Natural killer cell treated with Interleukin-12 subunit alpha and Interleukin-12 subunit beta and Interleukin-15 and Interleukin-18, amount 100 ng/mL, for 72 hours (primary cell): ENCODE results near the gene GYG2. TPM values are rescaled to one million over a fixed set of nuclear protein-coding genes. Genes with fewer than 3 reads are reported as not detected.
"Not testable (repeated sequence)": the region's sequence is repeated elsewhere in the genome, so short reads cannot be mapped to it uniquely, and the experiment has no call there.

Experiments used
- ATAC-seq, 2 donors: fragments of 150-1000 bp; cut with Tn5 transposase in 1 of 2; sonication (Bioruptor Pico), chemical (Tn5 transposase) in 1 of 2; 2 replicates each; pipeline ENCODE4 v1.10.0; 2021
- DNase-seq: peaks from one replicate; pipeline ENCODE4 v3.0.0; 2022; ENCODE audit warnings: low spot score
- H3K27ac Mint-ChIP-seq, 2 donors: 1 replicate in 1 of 2; 2 replicates in 1 of 2; pipeline ENCODE4 v1.8.0; 2022; ENCODE audit warnings: mixed read lengths in 2 of 2, mild to moderate bottlenecking in 1 of 2, moderate library complexity in 1 of 2
- H3K27me3 Mint-ChIP-seq, 2 donors: 1 replicate in 1 of 2; 2 replicates in 1 of 2; pipeline ENCODE4 v1.8.0; 2022; ENCODE audit warnings: mixed read lengths in 2 of 2
- H3K36me3 Mint-ChIP-seq: one replicate; pipeline ENCODE4 v1.8.0; 2022; ENCODE audit warnings: mixed read lengths
- H3K4me1 Mint-ChIP-seq, 2 donors: 1 replicate in 1 of 2; 2 replicates in 1 of 2; pipeline ENCODE4 v1.8.0; 2022; ENCODE audit warnings: low read depth in 2 of 2, mixed read lengths in 2 of 2, mild to moderate bottlenecking in 1 of 2
- H3K4me3 Mint-ChIP-seq: one replicate; pipeline ENCODE4 v1.8.0; 2022; ENCODE audit warnings: mixed read lengths
- H3K9me3 Mint-ChIP-seq: 2 replicates; pipeline ENCODE4 v1.8.0; 2022; ENCODE audit warnings: mixed read lengths
- total RNA-seq, 2 donors: library from RNA; stranded (reverse); gene quantifications; one replicate each; pipeline ENCODE4 v1.2.3, GENCODE V29; 2022

The GYG2 gene
- total RNA-seq, 2 donors from 2014 or later: not detected

- no peaks in the 10 kb centered on the region for H3K9me3 Mint-ChIP-seq
- H3K27ac Mint-ChIP-seq: no peak overlapping the region
- ATAC-seq (no peak), DNase-seq (no peak)
- H3K4me3 Mint-ChIP-seq: no peak overlapping the region
- H3K27me3 Mint-ChIP-seq: no peaks in the 10 kb centered on the region
- H3K36me3 Mint-ChIP-seq: peaks cover 6% of the 10 kb centered on the region
- peaks cover 3 to 6% of the 10 kb centered on the region in 2 donors for H3K4me1 Mint-ChIP-seq
Measured at GRCh38 chrX:2913118-2913517, 84.4 kb downstream of the GYG2 start.

DNA sequence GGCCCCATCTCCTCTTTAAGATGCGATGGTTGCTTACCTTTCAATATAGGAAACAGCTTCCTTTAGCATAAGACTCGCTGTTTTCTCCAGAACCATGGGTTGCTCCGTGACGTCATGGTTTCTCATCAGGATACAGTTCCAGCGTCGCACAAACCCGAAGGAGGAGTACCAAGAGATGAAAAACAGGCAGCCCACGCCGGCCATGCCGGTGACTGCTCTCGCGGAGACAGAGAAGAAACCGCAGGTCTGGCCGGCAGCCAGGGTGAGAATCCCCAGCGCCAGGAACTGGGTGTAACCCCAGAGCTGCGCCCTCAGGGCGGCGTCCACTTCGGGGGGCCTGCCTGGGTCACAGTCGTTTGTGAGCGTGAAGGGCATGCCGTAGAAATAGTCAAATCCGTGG is 89.0 kb downstream of the GYG2 start:
- DNase-seq: no peak
- Mint-ChIP-seq H3K27me3 (no peaks in the 10 kb centered on the region), H3K9me3 (no peaks in the 10 kb centered on the region), H3K36me3 (peaks cover 13% of the 10 kb centered on the region), H3K4me1 (peaks cover 0 to 3% of the 10 kb centered on the region in 2 donors), H3K27ac (no peak overlapping the region), H3K4me3 (no peak overlapping the region)
- no peak for ATAC-seq

DNA sequence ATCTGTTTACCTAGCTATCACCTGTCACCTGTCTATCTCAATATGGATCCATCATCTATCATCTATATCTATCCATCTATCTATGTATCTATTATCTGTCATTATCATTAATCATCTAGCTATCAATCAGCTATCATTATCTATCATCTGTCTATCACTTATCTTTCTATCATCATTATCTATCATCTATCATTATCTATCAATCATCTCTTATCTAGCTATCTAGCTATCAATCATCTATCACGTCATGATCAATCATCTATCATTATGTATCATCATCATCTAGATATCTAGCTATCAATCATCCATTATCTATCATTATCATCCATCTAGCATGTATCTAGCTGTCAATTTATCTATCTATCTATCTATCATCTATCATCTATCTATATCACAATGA is 92.5 kb downstream of the GYG2 start:
- no peaks in the 10 kb centered on the region for H3K9me3 Mint-ChIP-seq
- ATAC-seq (no peak), DNase-seq (no peak)
- no peak overlapping the region for H3K4me3 Mint-ChIP-seq
- H3K27me3 Mint-ChIP-seq: no peaks in the 10 kb centered on the region
- no peak overlapping the region for H3K27ac Mint-ChIP-seq
- peaks cover 0 to 3% of the 10 kb centered on the region in 2 donors for H3K4me1 Mint-ChIP-seq
- peaks cover 13% of the 10 kb centered on the region for H3K36me3 Mint-ChIP-seq

GRCh38 chrX:2921750-2922149 is 93.0 kb downstream of the GYG2 start:
- no peak overlapping the region for H3K4me3 Mint-ChIP-seq
- peaks cover 0 to 5% of the 10 kb centered on the region in 2 donors for H3K4me1 Mint-ChIP-seq
- H3K27ac Mint-ChIP-seq: no peak overlapping the region
- no peak for ATAC-seq
- no peaks in the 10 kb centered on the region for H3K27me3 Mint-ChIP-seq
- DNase-seq: no peak
- H3K36me3 Mint-ChIP-seq: peaks cover 7% of the 10 kb centered on the region
- no peaks in the 10 kb centered on the region for H3K9me3 Mint-ChIP-seq

GRCh38 chrX:2924151-2924550 is 95.4 kb downstream of the GYG2 start:
- H3K36me3 Mint-ChIP-seq: peaks cover 7% of the 10 kb centered on the region
- ATAC-seq (no peak), DNase-seq (no peak)
- peaks cover 0 to 11% of the 10 kb centered on the region in 2 donors for H3K4me1 Mint-ChIP-seq
- no peak overlapping the region for H3K4me3 Mint-ChIP-seq
- no peak overlapping the region for H3K27ac Mint-ChIP-seq
- H3K27me3 Mint-ChIP-seq: no peaks in the 10 kb centered on the region
- H3K9me3 Mint-ChIP-seq: no peaks in the 10 kb centered on the region

- H3K36me3 Mint-ChIP-seq, H3K27me3 Mint-ChIP-seq, H3K27ac Mint-ChIP-seq, DNase-seq, H3K9me3 Mint-ChIP-seq, H3K4me3 Mint-ChIP-seq, ATAC-seq: not testable (repeated sequence)
- H3K4me1 Mint-ChIP-seq: peaks cover 5 to 16% of the 10 kb centered on the region in 2 donors
Measured at GRCh38 chrX:2926255-2926654, 97.5 kb downstream of the GYG2 start.

- no peak for ATAC-seq
- peaks cover 0 to 2% of the 10 kb centered on the region in 2 donors for H3K27me3 Mint-ChIP-seq
- H3K36me3 Mint-ChIP-seq: peaks cover 4% of the 10 kb centered on the region
- H3K9me3 Mint-ChIP-seq: no peaks in the 10 kb centered on the region
- no peak for DNase-seq
- H3K27ac Mint-ChIP-seq: no peak overlapping the region
- no peak overlapping the region for H3K4me3 Mint-ChIP-seq
- peaks cover 5 to 16% of the 10 kb centered on the region in 2 donors for H3K4me1 Mint-ChIP-seq
Measured at GRCh38 chrX:2926664-2927275, 98.0 kb downstream of the GYG2 start.

- peak overlapping the region; percentile 80 for H3K4me3 Mint-ChIP-seq
- ATAC-seq (peak in 1 of 2 donors; percentile 0), DNase-seq (no peak)
- peak overlapping the region; percentile 16 to 87 for H3K27ac Mint-ChIP-seq
- peaks cover 5 to 13% of the 10 kb centered on the region in 2 donors for H3K4me1 Mint-ChIP-seq
- H3K9me3 Mint-ChIP-seq: no peaks in the 10 kb centered on the region
- H3K27me3 Mint-ChIP-seq: peaks cover 0 to 2% of the 10 kb centered on the region in 2 donors
- peaks cover 4% of the 10 kb centered on the region for H3K36me3 Mint-ChIP-seq
Measured at GRCh38 chrX:2928191-2928582, 99.5 kb downstream of the GYG2 start.

DNA sequence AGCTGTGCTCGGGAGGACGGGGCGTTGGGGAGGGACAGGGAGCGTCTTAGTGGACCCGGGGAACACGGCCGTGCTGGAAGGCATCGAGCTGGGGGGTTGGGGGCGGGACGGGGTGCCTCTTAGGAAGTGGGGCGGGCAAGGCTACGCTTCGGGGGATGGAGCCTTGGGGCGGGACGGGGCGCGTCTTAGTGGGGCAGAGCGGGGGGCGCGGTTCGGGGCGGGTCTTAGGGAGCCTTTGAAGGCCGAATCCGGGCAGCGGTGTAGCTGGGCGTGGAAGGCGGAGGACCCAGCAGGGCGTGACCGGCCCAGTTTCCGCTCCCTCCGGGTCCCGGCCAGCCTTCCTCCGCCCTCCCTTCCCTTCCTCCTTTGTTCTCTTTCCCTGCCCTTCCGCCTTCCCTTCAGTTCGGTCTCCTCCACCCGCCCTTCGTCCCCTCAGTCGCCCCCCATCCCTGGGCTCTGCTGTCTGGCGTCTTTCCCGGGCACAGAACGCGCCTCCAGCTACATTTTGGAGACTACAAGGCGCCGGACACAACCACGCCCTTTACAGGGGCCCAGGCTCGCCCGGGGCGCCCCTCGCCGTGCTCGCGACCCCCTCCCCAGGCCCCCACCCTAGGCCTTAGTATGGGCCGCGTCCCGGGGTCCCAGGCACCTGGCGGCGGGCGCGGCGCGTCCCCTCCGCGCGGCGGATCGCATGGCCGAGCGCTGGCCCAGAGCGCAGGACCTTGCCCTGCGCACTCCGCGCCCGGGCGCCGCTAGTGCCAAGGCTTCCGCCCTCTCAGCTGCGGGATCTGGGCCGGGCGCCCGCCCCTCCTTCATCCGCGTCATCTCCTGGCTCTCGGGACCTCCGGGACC is 100.1 kb downstream of the GYG2 start, which contains the start of gene ARSD:
Gene ARSD, minus strand, starts transcription at position 757 of the 852 bp plus-strand sequence. Its CDS starts 64 bp downstream, at position 693.
- H3K4me1 Mint-ChIP-seq: peaks cover 5 to 13% of the 10 kb centered on the region in 2 donors
- peaks cover 0 to 2% of the 10 kb centered on the region in 2 donors for H3K27me3 Mint-ChIP-seq
- H3K36me3 Mint-ChIP-seq: peaks cover 4% of the 10 kb centered on the region
- ATAC-seq (peak; percentile 95 to 97), DNase-seq (peak; percentile 88)
- no peaks in the 10 kb centered on the region for H3K9me3 Mint-ChIP-seq
- peak within 1 kb of the TSS; percentile 50 to 87 for H3K27ac Mint-ChIP-seq
- peak within 1 kb of the TSS; percentile 85 for H3K4me3 Mint-ChIP-seq

DNA sequence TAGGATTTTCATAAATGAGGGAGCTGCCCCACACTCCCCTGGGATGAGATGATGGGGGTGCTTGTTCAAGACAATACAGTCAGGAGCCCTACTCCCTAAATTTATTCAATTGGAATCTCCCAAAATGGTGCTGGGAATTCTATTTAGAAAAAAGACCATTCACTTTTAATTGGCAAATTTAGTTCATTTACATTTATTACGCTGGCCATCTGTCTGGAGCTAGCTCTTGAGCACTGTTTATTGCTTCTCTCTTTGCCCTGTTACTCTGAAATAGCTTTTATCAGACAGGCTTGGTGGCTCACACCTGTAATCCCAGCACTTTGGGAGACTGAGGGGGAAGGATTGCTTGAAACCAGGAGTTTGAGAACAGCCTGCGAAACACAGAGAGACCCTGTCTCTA is 102.4 kb downstream of the GYG2 start:
- Mint-ChIP-seq H3K36me3 (peaks cover 4% of the 10 kb centered on the region), H3K4me1 (peaks cover 5 to 17% of the 10 kb centered on the region in 2 donors), H3K9me3 (no peaks in the 10 kb centered on the region), H3K27ac (no peak overlapping the region), H3K4me3 (no peak overlapping the region), H3K27me3 (peaks cover 0 to 8% of the 10 kb centered on the region in 2 donors)
- DNase-seq (no peak), ATAC-seq (no peak)

DNA sequence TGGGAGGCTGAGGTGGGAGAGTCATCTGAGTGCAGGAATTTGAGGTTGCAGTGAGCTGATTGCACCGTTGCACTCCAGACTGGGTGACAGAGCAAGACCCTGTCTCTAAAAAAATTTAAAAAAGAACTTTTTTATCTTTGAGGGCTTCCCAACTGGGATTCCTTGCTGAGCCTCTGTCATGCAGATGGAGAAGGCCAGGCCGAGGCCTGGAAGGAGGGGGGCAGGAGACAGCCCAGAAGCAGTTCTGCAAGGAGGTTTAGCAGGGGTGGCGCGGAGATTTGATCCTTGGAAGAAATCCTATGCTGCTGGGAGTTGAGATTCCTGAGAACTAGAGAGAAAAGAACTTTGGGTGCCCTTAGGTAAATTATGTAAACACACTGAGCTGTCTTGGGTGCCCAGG is 102.9 kb downstream of the GYG2 start:
- Mint-ChIP-seq H3K4me3 (no peak overlapping the region), H3K27me3 (peaks cover 0 to 13% of the 10 kb centered on the region in 2 donors), H3K4me1 (peaks cover 5 to 16% of the 10 kb centered on the region in 2 donors), H3K9me3 (no peaks in the 10 kb centered on the region), H3K36me3 (peaks cover 4% of the 10 kb centered on the region), H3K27ac (no peak overlapping the region)
- ATAC-seq: no peak
- DNase-seq: no peak

Other genes starting within 250 kb of the GYG2 start
- 100 to 1,000 TPM; 121 to 159 TPM for gene CD99, start 137.6 kb upstream of the GYG2 start, total RNA-seq
- gene XG, start 76.9 kb upstream of the GYG2 start, total RNA-seq: not detected
- 10 to 100 TPM in 1 of 2 donors, 1 to 10 TPM in 1; 4.0 to 17.0 TPM for gene ARSD, start 100.4 kb downstream of the GYG2 start, total RNA-seq
- not detected for gene ARSH, start 177.6 kb downstream of the GYG2 start, total RNA-seq
- not detected for gene ARSF, start 212.5 kb downstream of the GYG2 start, total RNA-seq